GM03348 (cell line): Measurements from ENCODE around the gene PON1.
A peak's percentile ranks its signal among the peaks of the same experiment; 100 is the strongest.

ENCODE experiments used
- DNase-seq: peaks from one replicate; pipeline ENCODE4 v3.0.0; 2012; ENCODE audit warnings: low spot score

Gene PON1

DNA sequence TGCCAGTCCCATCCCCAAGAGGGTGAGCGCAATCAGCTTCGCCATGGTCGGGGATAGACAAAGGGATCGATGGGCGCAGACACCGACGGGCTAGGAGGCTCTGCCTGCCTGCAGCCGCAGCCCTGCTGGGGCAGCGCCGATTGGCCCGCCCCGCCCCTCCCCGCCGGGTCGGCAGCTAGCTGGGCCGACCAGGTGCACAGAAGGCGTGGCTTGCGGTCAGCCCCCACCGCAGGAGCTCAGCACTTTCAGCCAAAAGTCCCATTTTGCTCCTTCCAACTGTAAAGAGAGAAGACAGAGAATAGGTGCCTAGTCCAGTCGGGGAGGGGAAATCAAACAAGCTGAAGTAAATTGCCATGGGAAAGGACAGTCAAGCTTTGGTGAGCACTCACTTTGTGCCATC is at the start of gene PON1:
TSS of gene PON1 (minus strand) at position 102 of the 400 bp plus-strand sequence. CDS start at position 45, 57 bp downstream.
- DNase-seq: no peak

- DNase-seq: no peak
These were observed 49.0 kb upstream of the PON1 start for GRCh38 chr7:95373323-95373722.

- no peak for DNase-seq
These were observed 43.9 kb upstream of the PON1 start for GRCh38 chr7:95368235-95368634.

DNA sequence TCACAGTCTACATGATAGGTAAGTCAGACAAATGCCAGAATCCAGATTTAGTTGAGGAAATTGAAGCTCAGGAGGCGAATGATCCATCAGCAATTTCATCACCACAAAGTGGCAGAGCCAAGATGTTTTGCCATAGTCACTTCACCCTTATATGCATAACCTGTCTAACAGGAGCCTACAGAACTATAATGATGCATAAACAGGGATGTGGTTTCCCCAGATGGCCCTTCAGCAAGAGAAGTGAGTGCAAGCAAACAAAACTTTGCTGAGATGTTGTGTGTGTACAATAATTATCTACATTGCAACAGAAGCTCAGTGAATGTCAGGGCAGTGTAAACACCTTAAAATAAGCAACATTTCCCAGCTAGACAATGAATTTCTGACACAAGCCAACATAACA is 43.3 kb upstream of the PON1 start:
- no peak for DNase-seq

DNA sequence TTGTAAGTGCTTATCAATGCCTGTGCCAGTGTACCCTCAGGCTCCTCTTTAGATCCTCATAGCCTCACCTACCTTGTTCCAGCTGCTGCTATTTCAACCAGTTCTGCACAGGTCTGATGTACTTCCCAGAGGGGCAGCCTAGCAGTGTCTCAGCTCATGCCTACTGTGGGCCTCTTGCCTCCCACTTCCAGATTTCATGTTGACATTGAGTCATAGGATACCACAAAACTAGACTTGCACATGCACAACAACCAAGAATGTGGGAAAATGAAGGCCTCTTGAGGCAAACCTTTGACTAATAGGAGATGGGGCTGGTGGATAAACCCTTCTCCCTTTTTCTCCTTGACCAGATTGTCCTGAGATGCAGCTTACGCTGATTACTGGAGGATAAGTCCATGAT is 40.8 kb upstream of the PON1 start:
- no peak for DNase-seq

DNA sequence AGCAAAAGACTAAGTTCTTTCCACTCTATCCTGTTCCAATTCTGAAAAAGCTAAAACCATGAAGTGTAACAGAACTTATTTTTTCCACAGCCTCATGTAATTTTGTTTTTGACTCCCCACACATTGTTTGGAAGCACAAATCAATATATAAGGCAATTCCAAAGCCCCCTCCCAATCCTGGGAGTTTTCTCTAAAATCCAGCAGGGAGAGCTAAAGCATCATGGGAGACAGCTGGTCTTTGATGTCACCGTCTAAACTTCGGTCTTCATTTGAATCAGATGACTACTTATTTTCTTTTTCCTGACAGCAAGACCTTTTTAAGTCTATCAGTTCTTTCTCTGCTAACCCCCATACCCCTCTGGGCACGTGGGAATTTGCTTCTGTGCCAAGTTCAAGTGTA is 33.3 kb upstream of the PON1 start:
- DNase-seq: no peak

- DNase-seq: no peak
These were observed 18.4 kb upstream of the PON1 start for GRCh38 chr7:95342642-95343307.

- DNase-seq: no peak
These were observed 17.7 kb upstream of the PON1 start for GRCh38 chr7:95342029-95342428.

- no peak for DNase-seq
These were observed 16.2 kb upstream of the PON1 start for GRCh38 chr7:95340491-95340890.

GRCh38 chr7:95338832-95339231 is 14.5 kb upstream of the PON1 start:
- no peak for DNase-seq

- DNase-seq: peak; percentile 64
These were observed 10.8 kb upstream of the PON1 start for GRCh38 chr7:95335093-95335492.

GRCh38 chr7:95334447-95334846 is 10.1 kb upstream of the PON1 start:
- peak; percentile 19 for DNase-seq

GRCh38 chr7:95330961-95331337 is 6.6 kb upstream of the PON1 start:
- no peak for DNase-seq

GRCh38 chr7:95330204-95330960 is 6.0 kb upstream of the PON1 start:
- peak; percentile 47 for DNase-seq

GRCh38 chr7:95327356-95327755 is 3.0 kb upstream of the PON1 start:
- DNase-seq: no peak

- no peak for DNase-seq
These were observed 762 bp downstream of the PON1 start for GRCh38 chr7:95323410-95324129.

- no peak for DNase-seq
These were observed 1.5 kb downstream of the PON1 start for GRCh38 chr7:95322854-95323253.

DNA sequence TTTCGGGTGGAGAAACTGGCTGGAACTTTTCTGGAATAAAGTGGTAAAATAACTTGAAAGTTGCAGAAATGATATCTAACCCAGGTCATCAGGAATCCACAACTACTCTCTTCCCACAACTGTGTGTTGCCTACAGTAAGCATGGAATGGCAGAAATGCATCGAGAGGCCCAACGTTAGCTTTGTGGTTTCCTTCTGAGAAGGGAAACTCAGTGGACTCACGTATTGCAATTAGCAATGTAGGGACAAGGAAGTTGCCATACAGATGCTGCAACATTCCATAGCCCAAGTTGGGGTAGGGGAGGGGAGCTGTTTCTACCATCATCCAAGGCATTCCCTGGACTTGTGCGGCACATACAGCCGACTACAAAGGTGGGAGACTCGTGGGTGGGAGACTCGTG is 1.9 kb downstream of the PON1 start:
- no peak for DNase-seq

DNA sequence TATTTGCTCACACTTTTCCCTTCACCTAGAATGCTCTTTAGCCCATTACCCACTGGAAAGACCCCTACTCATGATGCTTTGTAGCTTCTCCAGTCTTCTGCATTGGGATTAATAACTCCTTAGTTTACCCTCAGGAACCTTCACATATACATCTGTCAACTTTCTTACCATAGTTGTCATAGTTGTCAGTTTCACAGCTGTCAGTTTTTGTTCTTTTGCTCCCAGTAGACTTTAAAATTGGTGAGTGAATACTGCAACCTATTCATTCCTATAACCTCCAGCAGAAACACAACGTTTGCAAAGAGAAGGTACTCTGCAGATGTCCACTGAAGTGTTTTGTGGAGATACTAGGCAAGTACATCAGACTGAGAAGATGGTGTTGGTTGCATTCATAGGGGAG is 2.6 kb downstream of the PON1 start:
- no peak for DNase-seq

DNA sequence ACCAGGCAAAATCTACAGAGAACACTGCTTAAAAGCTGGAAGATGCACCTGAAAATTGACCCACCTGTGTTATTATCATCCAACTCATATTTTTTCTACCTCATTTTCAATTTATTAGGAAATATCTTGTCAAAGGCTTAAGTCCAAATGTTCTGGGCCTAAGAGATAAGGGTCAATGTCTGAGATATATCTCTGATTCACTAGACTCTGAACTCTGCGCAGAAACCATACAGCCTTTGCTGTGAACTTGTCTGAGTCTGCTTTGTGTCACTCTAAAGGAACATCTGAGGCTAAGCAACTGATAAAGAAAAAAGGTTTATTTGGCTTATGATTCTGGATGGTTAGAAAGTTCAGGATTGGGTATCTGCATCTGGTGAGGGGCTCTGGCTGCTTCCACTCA is 3.7 kb downstream of the PON1 start:
- no peak for DNase-seq

GRCh38 chr7:95319570-95319969 is 4.8 kb downstream of the PON1 start:
- no peak for DNase-seq

DNA sequence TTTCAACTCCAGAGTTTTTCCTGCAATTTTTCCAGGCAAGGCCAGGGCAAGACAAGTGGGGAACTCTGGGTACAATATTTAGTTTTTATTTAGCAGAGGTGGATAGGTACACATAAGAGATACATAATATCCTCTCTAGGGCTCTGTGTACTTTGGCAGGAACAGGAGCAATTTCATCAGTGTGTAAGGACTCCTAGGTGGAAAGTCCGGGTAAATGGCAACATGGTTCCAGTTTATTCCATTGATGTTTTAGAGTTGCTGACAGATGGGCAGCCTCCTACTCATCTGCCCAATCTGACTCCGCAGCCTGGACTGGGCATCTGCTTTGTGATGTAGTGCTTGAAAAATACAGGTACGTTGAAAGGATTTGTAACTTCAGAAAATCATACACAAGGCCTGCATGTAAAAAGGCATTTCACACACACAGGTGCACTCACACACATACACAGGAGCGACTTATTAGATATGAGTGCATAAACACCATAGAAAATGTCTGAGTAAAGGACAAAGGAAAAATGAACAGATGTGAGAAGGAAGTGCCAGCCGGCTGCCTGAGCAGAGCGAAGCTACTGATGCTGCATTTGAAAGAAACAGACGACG is 5.7 kb downstream of the PON1 start:
- no peak for DNase-seq

GRCh38 chr7:95317966-95318365 is 6.4 kb downstream of the PON1 start:
- DNase-seq: no peak
